Liver (tissue), 1 donor: ENCODE results near the gene IL2RA.

Experiments used
- MAX ChIP-seq: IDR thresholded peaks from 2 replicates; pipeline ENCODE4 v1.6.1; 2016; ENCODE audit warnings: antibody characterized with exemption
- ZBTB33 ChIP-seq: IDR thresholded peaks from 2 replicates; pipeline ENCODE4 v1.6.1; 2016; ENCODE audit warnings: antibody characterized with exemption

GRCh38 chr10:6047847-6048246 is 14.3 kb downstream of the IL2RA start:
- no peak for TF ChIP-seq MAX
- no peak for TF ChIP-seq ZBTB33
